Stomach (tissue), 4 donors: ENCODE measurements around the gene JMJD1C.

Source experiments
- EP300 ChIP-seq: sonication (generic); formaldehyde crosslinking; IDR thresholded peaks from one replicate; pipeline ENCODE4 v1.6.1; 2017; ENCODE audit warnings: antibody characterized with exemption
- POLR2AphosphoS5 ChIP-seq, 3 donors: sonication (generic); formaldehyde crosslinking; IDR thresholded peaks; one replicate each; pipeline ENCODE4 v1.6.1; 2016; ENCODE audit warnings: antibody characterized with exemption in 3 of 3

GRCh38 chr10:63436225-63436624 lies 29.6 kb downstream of the JMJD1C start:
- no peak for TF ChIP-seq EP300
- TF ChIP-seq POLR2AphosphoS5 (IDR thresholded peaks at IDR 0.05) = no peak
